Mucosa of descending colon (tissue), 3 donors: Measurements from ENCODE around the gene LDLRAD4. TPM values are rescaled to one million over a fixed set of nuclear protein-coding genes. Genes with fewer than 3 reads are reported as not detected.
A peak's percentile ranks its signal among the peaks of the same experiment; 100 is the strongest.

Source experiments
- ATAC-seq: fragments of 200-7000 bp; cut with Tn5 transposase; one replicate; pipeline ENCODE4 v1.9.1; 2020; ENCODE audit warnings: mild to moderate bottlenecking, moderate library complexity
- DNase-seq, 3 donors: peaks; one replicate each; pipeline ENCODE4 v3.0.0-alpha.2; 2020
- H3K36me3 ChIP-seq: fragments of 200-600 bp; one replicate; pipeline ENCODE4 v1.8.0; 2021; ENCODE audit warnings: low read depth, mild to moderate bottlenecking
- H3K4me1 ChIP-seq: fragments of 200-600 bp; one replicate; pipeline ENCODE4 v1.8.0; 2021; ENCODE audit warnings: low read depth, mild to moderate bottlenecking
- H3K4me3 ChIP-seq: fragments of 200-600 bp; one replicate; pipeline ENCODE4 v1.8.0; 2021; ENCODE audit warnings: mild to moderate bottlenecking
- H3K9me3 ChIP-seq: fragments of 200-600 bp; one replicate; pipeline ENCODE4 v1.8.0; 2021; ENCODE audit warnings: mild to moderate bottlenecking
- CTCF ChIP-seq: fragments of 200-600 bp; IDR thresholded peaks from one replicate; pipeline ENCODE4 v1.8.0; 2022; ENCODE audit warnings: antibody characterized with exemption, mild to moderate bottlenecking
- intact Hi-C, 2 donors: fragments of 100-400 bp; cut with DNase I in 1 of 2; cut with micrococcal nuclease in 1 of 2; formaldehyde crosslinking; loops; one replicate each; pipeline versions ENCODE4 v1.11.0 to v1.11.1; 2022; cut with DNase I, micrococcal nuclease
- total RNA-seq, 3 donors: library from RNA; stranded (reverse); fragmentation: NEBNext Ultra II Directional in 2 of 3; extraction: Animal tissue kit (Norgen Biotek cat#: 25700) in 2 of 3; gene quantifications; one replicate each; pipeline versions ENCODE4 v1.2.1 to v1.2.4, GENCODE V29; 2021 to 2023
- donor health status: DM: no; HTN: no; CAD: no; lungs with moderate emphysema.
- donor health status: DM: no; HTN: no; CAD: no.
- donor health status: DM: no; HTN: yes; CAD: no.

The LDLRAD4 gene
- total RNA-seq, 3 donors from 2014 or later = 36.8 to 41.0 (median 37.4) TPM

GRCh38 chr18:13222856-13223281 is 4.3 kb downstream of the LDLRAD4 start:
- ATAC-seq = peak; percentile 78
- no peak for TF ChIP-seq CTCF

GRCh38 chr18:13223311-13224143 is 5.0 kb downstream of the LDLRAD4 start:
- DNase-seq (peak; percentile 53 to 79 (median 74)), ATAC-seq (peak; percentile 60)
- intact Hi-C loops = loop anchor here in 1 of 2 donors (10.0 kb wide), 1 partner anchor 91 kb away; no protein-coding TSS in a partner anchor
- H3K9me3 ChIP-seq = no peaks in the 10 kb centered on the region
- TF ChIP-seq CTCF = no peak
- H3K4me3 ChIP-seq = no peak overlapping the region
- H3K4me1 ChIP-seq = peaks cover 56% of the 10 kb centered on the region
- H3K36me3 ChIP-seq = no peaks in the 10 kb centered on the region

More at GRCh38 chr18:13222856-13223281, 4.3 kb downstream of the LDLRAD4 start:
- Histone ChIP-seq H3K4me3 (no peak overlapping the region), H3K9me3 (no peaks in the 10 kb centered on the region), H3K36me3 (no peaks in the 10 kb centered on the region), H3K4me1 (peaks cover 56% of the 10 kb centered on the region)
- DNase-seq = peak; percentile 66 to 88 (median 70)
- intact Hi-C loops = loop anchor here in 1 of 2 donors (10.0 kb wide), 1 partner anchor 92 kb away; no protein-coding TSS in a partner anchor

- no peak for ATAC-seq
Observed at GRCh38 chr18:13225261-13225660, 6.7 kb downstream of the LDLRAD4 start.

GRCh38 chr18:13226533-13227144 is 8.1 kb downstream of the LDLRAD4 start:
- peaks cover 26% of the 10 kb centered on the region for H3K4me1 ChIP-seq
- H3K36me3 ChIP-seq = no peaks in the 10 kb centered on the region
- ATAC-seq (no peak), DNase-seq (no peak)
- intact Hi-C loops = loop anchor here in 1 of 2 donors (10.0 kb wide), 1 partner anchor 88 kb away; no protein-coding TSS in a partner anchor
- no peak overlapping the region for H3K4me3 ChIP-seq
- no peaks in the 10 kb centered on the region for H3K9me3 ChIP-seq
- no peak for TF ChIP-seq CTCF

More at GRCh38 chr18:13225261-13225660, 6.7 kb downstream of the LDLRAD4 start:
- intact Hi-C loops = loop anchor here in 1 of 2 donors (10.0 kb wide), 1 partner anchor 90 kb away; no protein-coding TSS in a partner anchor
- Histone ChIP-seq H3K4me1 (peaks cover 40% of the 10 kb centered on the region), H3K9me3 (no peaks in the 10 kb centered on the region), H3K36me3 (no peaks in the 10 kb centered on the region), H3K4me3 (no peak overlapping the region)
- DNase-seq = no peak
- TF ChIP-seq CTCF = no peak

- intact Hi-C loops = loop anchor here in 1 of 2 donors (10.0 kb wide), 1 partner anchor 87 kb away; no protein-coding TSS in a partner anchor
- no peak for DNase-seq
Observed at GRCh38 chr18:13227910-13228309, 9.3 kb downstream of the LDLRAD4 start.

More at GRCh38 chr18:13227910-13228309, 9.3 kb downstream of the LDLRAD4 start:
- no peaks in the 10 kb centered on the region for H3K36me3 ChIP-seq
- ATAC-seq = no peak
- H3K4me1 ChIP-seq = peaks cover 13% of the 10 kb centered on the region
- TF ChIP-seq CTCF = no peak
- no peaks in the 10 kb centered on the region for H3K9me3 ChIP-seq
- H3K4me3 ChIP-seq = no peak overlapping the region
